Caki2 (cell line): Measurements from ENCODE around the gene CGB8. TPM values are rescaled to one million over a fixed set of nuclear protein-coding genes. Genes with fewer than 3 reads are reported as not detected.
A peak's percentile ranks its signal among the peaks of the same experiment; 100 is the strongest.
"Not testable (repeated sequence)": the region's sequence is repeated elsewhere in the genome, so short reads cannot be mapped to it uniquely, and the experiment has no call there.

ENCODE experiments used
- DNase-seq: peaks from one replicate; pipeline ENCODE4 v3.0.0-alpha.2; 2015; ENCODE audit warnings: low read depth
- in situ Hi-C: cut with HindIII; loops from 2 replicates; pipeline ENCODE4 v1.10.0; 2016; ENCODE audit warnings: low sequenced_read_pairs, low pct_unique_long_range_greater_than_20kb, mixed read lengths
- total RNA-seq: library from RNA; depleted of rRNA; stranded (reverse); fragments of >200 nt; shearing (Covaris generic); gene quantifications from 2 replicates; pipeline ENCODE4 v1.2.3, GENCODE V29; 2014; ENCODE audit warnings: low replicate concordance

The CGB8 gene
- total RNA-seq, 1 experiment from 2014 or later, result 1.7 TPM

GRCh38 chr19:49038557-49039276, 10.2 kb downstream of the CGB8 start:
- peak; percentile 74 for DNase-seq
- in situ Hi-C loops, result not testable (repeated sequence)

- DNase-seq, in situ Hi-C loops: not testable (repeated sequence)
These were observed 10.8 kb downstream of the CGB8 start for GRCh38 chr19:49038111-49038510.

- DNase-seq, in situ Hi-C loops: not testable (repeated sequence)
These were observed 12.1 kb downstream of the CGB8 start, which contains the start of gene CGB1 for GRCh38 chr19:49036815-49037214. TSS of gene CGB1 (minus strand) at chr19:49036895. CDS start at chr19:49036711, 184 bp downstream.

GRCh38 chr19:49031642-49032301, 17.1 kb downstream of the CGB8 start, which contains the start of gene CGB2:
TSS of gene CGB2 (plus strand) at chr19:49031890. CDS start at chr19:49032096, 206 bp downstream.
- in situ Hi-C loops, DNase-seq: not testable (repeated sequence)

GRCh38 chr19:49030323-49030722, 18.6 kb downstream of the CGB8 start:
- DNase-seq, in situ Hi-C loops: not testable (repeated sequence)

GRCh38 chr19:49029749-49030148, 19.2 kb downstream of the CGB8 start:
- in situ Hi-C loops, result not testable (repeated sequence)
- peak; percentile 28 for DNase-seq

- DNase-seq, in situ Hi-C loops: not testable (repeated sequence)
These were observed 20.2 kb downstream of the CGB8 start for GRCh38 chr19:49028686-49029085.

- in situ Hi-C loops, DNase-seq: not testable (repeated sequence)
These were observed 23.3 kb downstream of the CGB8 start for GRCh38 chr19:49025599-49025998.

GRCh38 chr19:49025088-49025487, 23.8 kb downstream of the CGB8 start:
- in situ Hi-C loops, DNase-seq: not testable (repeated sequence)

GRCh38 chr19:49024233-49024632, 24.7 kb downstream of the CGB8 start, which contains the start of gene CGB3:
TSS of gene CGB3 (minus strand) at chr19:49024333. CDS start at chr19:49023971, 362 bp downstream.
- in situ Hi-C loops, DNase-seq: not testable (repeated sequence)

GRCh38 chr19:49022116-49022515, 26.8 kb downstream of the CGB8 start:
- in situ Hi-C loops, result no loop called here
- no peak for DNase-seq

- in situ Hi-C loops, result no loop called here
- peak; percentile 80 for DNase-seq
These were observed 27.7 kb downstream of the CGB8 start for GRCh38 chr19:49020931-49021895.

- in situ Hi-C loops, result no loop called here
- DNase-seq, result no peak
These were observed 28.6 kb downstream of the CGB8 start for GRCh38 chr19:49020342-49020741.

GRCh38 chr19:49019242-49019932, 29.5 kb downstream of the CGB8 start:
- in situ Hi-C loops, result no loop called here
- peak; percentile 77 for DNase-seq

- in situ Hi-C loops, DNase-seq: not testable (repeated sequence)
These were observed 30.3 kb downstream of the CGB8 start for GRCh38 chr19:49018388-49019241.

GRCh38 chr19:49017666-49018351, 31.1 kb downstream of the CGB8 start:
- DNase-seq, result no peak
- in situ Hi-C loops, result no loop called here
